ENCODE measurements around the gene PLCE1. TPM values are rescaled to one million over a fixed set of nuclear protein-coding genes. Genes with fewer than 3 reads are reported as not detected.

Gene PLCE1
- total RNA-seq, 1 experiment from 2014 or later, result 0.13 TPM

DNA sequence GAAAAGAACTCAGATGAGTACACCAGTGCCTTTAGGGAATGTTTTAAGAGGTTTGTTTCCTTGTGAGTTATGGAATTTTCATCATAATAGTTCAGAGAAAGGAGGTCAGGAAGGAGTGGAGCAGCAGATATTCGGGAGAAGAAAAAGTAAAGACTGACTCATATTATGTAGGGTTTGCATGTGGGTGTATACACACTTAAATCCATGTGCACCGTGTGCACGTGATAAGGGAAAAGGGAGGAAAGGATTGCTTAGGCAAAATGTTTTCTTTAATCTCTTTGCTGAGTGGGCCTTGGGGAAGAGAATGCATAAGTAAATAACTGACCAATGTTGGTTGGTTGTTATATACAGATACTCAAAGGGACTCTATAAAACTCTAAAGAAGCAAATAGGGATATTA, 30.2 kb downstream of the PLCE1 start:
- Histone ChIP-seq H4K91ac (ENCODE audit: insufficient read length, low read depth, low read length) (no peak overlapping the region), H3K79me1 (ENCODE audit: insufficient read depth, low read depth, low read length, poor library complexity, severe bottlenecking) (no peaks in the 10 kb centered on the region), H4K5ac (ENCODE audit: insufficient read length, low read depth, low read length) (no peak overlapping the region), H2BK20ac (ENCODE audit: low read depth, low read length, poor library complexity, severe bottlenecking) (no peak overlapping the region), H3K27ac (ENCODE audit: insufficient read length, low read depth, low read length) (no peak overlapping the region), H3T11ph (ENCODE audit: low read length) (no peak overlapping the region), H3K4me2 (ENCODE audit: insufficient read depth, insufficient read length, low read length) (no peak overlapping the region), H3K14ac (ENCODE audit: insufficient read depth, low read length) (no peak overlapping the region), H3K23me2 (ENCODE audit: insufficient read length, low read depth, low read length, poor library complexity, severe bottlenecking) (no peaks in the 10 kb centered on the region), H3K79me2 (ENCODE audit: insufficient read depth, low read length) (no peaks in the 10 kb centered on the region), H3K4me1 (ENCODE audit: insufficient read depth, low read length) (no peaks in the 10 kb centered on the region), H2BK120ac (ENCODE audit: low read depth, low read length, poor library complexity, severe bottlenecking) (no peak overlapping the region), H3K9ac (ENCODE audit: extremely low read depth, insufficient read length, low read length) (no peak overlapping the region), H3K9me3 (ENCODE audit: control insufficient read depth, low read depth, low read length) (no peaks in the 10 kb centered on the region), H2BK12ac (ENCODE audit: insufficient read length, low read depth, low read length) (no peak overlapping the region), H2AK5ac (ENCODE audit: insufficient read length, low read length) (no peak overlapping the region), H3K27me3 (ENCODE audit: insufficient read depth, low read length) (no peaks in the 10 kb centered on the region), H3K4ac (ENCODE audit: low read depth, low read length) (no peak overlapping the region), H2BK15ac (ENCODE audit: low read depth, low read length) (no peak overlapping the region), H2BK5ac (ENCODE audit: insufficient read length, low read length) (no peak overlapping the region), H3K56ac (ENCODE audit: insufficient read length, low read depth, low read length) (no peak overlapping the region), H3K18ac (ENCODE audit: insufficient read length, low read depth, low read length) (no peak overlapping the region), H3K23ac (ENCODE audit: insufficient read length, low read depth, low read length) (no peak overlapping the region), H2AFZ (ENCODE audit: low read length) (no peak overlapping the region), H4K20me1 (ENCODE audit: control insufficient read depth, insufficient read depth, insufficient read length) (no peaks in the 10 kb centered on the region), H4K8ac (replicated peaks; ENCODE audit: insufficient read length, low read depth, low read length) (no peak overlapping the region)
- peaks cover 2% of the 10 kb centered on the region for H3K27me3 Mint-ChIP-seq (ENCODE audit: low read depth)
- no peak overlapping the region for H3K4me3 Mint-ChIP-seq
- H3K36me3 Mint-ChIP-seq (ENCODE audit: insufficient read depth in 1 of 3, low read depth in 3 of 3), result peaks cover 0 to 7% (median 0%) of the 10 kb centered on the region in 3 experiments; a peak in 2 of 7 replicates
- H3K9me3 Mint-ChIP-seq, result peaks cover 8 to 24% of the 10 kb centered on the region in 2 experiments
- DNase-seq, result no peak
- TF ChIP-seq, protein P1, sequence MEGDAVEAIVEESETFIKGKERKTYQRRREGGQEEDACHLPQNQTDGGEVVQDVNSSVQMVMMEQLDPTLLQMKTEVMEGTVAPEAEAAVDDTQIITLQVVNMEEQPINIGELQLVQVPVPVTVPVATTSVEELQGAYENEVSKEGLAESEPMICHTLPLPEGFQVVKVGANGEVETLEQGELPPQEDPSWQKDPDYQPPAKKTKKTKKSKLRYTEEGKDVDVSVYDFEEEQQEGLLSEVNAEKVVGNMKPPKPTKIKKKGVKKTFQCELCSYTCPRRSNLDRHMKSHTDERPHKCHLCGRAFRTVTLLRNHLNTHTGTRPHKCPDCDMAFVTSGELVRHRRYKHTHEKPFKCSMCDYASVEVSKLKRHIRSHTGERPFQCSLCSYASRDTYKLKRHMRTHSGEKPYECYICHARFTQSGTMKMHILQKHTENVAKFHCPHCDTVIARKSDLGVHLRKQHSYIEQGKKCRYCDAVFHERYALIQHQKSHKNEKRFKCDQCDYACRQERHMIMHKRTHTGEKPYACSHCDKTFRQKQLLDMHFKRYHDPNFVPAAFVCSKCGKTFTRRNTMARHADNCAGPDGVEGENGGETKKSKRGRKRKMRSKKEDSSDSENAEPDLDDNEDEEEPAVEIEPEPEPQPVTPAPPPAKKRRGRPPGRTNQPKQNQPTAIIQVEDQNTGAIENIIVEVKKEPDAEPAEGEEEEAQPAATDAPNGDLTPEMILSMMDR (conservative IDR thresholded peaks at IDR 0.05), result no peak
- H3K27ac Mint-ChIP-seq, result no peak overlapping the region
- no CpG with 5 or more reads among the region's 3 CpGs for WGBS (ENCODE audit: extremely low coverage, insufficient read length, low lambda C conversion rate)
- H3K4me1 Mint-ChIP-seq, result no peaks in the 10 kb centered on the region

Measured in H9 (cell line).